ENCODE measurements around the gene TTC8. TPM values are rescaled to one million over a fixed set of nuclear protein-coding genes. Genes with fewer than 3 reads are reported as not detected.
A peak's percentile ranks its signal among the peaks of the same experiment; 100 is the strongest.
"Not testable (repeated sequence)": the region's sequence is repeated elsewhere in the genome, so short reads cannot be mapped to it uniquely, and the experiment has no call there.

The TTC8 gene
- total RNA-seq, result 10 to 100 TPM; 10.5 to 18.2 (median 12.1) TPM

DNA sequence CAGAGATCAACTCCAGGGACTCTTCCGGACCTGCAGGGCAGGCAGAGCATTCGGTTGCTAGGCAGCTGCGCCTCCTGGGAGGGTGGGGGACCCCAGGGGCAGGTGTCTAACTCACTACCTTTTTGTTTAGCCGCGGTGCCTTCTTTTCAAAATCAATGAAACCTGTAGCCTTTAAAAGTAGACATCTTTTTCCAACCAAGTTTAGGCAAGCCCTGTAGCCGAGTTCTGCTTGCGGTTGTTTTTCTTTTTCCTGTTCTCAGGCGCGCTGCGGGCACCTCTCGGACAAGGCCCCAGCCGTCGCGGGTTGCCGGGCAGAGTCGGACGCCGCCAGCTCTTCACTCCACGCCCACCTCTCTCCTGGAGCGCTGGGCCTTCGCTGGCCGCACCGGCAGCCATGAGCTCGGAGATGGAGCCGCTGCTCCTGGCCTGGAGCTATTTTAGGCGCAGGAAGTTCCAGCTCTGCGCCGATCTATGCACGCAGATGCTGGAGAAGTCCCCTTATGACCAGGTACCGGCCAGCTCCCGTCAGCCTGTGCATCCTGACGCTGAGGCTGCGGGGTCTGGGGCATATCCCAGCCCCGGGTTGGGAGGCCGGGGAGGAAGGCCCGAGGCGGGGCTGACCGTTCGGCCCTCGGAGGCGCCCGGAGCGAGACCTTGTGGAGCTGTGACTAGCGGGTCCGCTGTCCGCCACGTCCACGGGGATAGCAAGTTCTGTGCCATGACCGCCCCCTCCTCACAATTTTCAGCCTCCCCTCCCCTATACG, at the start of gene TTC8:
Gene TTC8 (plus strand): TSS at position 338 of the 764 bp plus-strand sequence. CDS start 57 bp downstream, at position 395.
- 2% methylated on average over 33 of the region's 50 CpGs for WGBS
- peaks cover 15% of the 10 kb centered on the region for H3K4me1 ChIP-seq

DNA sequence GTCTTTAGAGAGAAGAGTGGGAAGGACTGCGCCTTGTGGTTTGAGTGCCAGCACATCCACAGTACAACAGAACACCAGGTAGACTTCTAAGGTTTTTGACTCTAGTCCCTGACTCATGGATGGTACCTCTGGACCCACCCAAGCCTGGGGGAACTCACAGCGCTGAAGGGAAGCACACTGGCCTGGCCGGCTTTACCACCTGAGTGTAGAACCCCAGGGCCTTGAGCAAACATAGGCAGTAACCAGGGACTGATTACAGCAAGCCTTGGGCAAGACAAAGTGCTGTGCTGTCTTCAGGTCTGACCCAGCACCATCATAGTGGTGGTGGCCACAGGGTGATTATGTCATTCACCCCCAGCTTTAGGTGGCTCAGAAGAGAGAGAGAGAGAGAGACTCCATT, 48.9 kb upstream of the TTC8 start:
- no peak overlapping the region for H3K27ac ChIP-seq
- no peak for TF ChIP-seq EP300 (IDR thresholded peaks at IDR 0.05)
- TF ChIP-seq POLR2AphosphoS5 (IDR thresholded peaks at IDR 0.05), result no peak
- WGBS, result 50% methylated on average over 2 of the region's 3 CpGs

More for the DNA sequence above, at the start of gene TTC8:
- DNase-seq (ENCODE audit: low spot score in 2 of 2), result peak; percentile 88 to 89
- Histone ChIP-seq H3K36me3 (no peaks in the 10 kb centered on the region), H3K27me3 (no peaks in the 10 kb centered on the region), H3K9me3 (no peaks in the 10 kb centered on the region), H3K27ac (peak within 1 kb of the TSS; percentile 88), H3K4me3 (peak within 1 kb of the TSS; percentile 65)
- TF ChIP-seq POLR2AphosphoS5 (IDR thresholded peaks at IDR 0.05) (peak in 1 of 3 donors; percentile 29), CTCF (IDR thresholded peaks at IDR 0.05) (no peak), EP300 (IDR thresholded peaks at IDR 0.05) (no peak)

DNA sequence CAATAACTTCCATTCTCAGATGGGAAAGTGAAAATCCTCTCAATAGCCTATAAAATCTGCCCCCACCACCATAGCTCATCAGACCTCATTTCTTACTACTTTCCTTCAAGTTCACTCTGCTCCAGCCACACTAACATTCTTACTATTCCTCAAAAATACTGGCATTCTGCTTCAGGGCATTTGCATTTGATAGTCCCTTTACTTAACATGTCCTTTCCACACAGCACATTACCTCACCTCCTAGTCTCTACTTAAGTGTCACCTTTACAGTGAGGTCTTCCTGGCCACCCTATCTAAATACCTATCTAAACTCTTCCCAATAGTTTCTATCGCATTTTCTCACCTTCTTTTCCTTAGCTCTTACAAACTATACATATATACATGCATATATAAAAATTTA, 38.5 kb upstream of the TTC8 start:
- Histone ChIP-seq H3K27ac (no peak overlapping the region), H3K4me3 (no peak overlapping the region), H3K4me1 (no peaks in the 10 kb centered on the region), H3K9me3 (no peaks in the 10 kb centered on the region), H3K27me3 (no peaks in the 10 kb centered on the region), H3K36me3 (no peaks in the 10 kb centered on the region)
- TF ChIP-seq CTCF (IDR thresholded peaks at IDR 0.05), result no peak
- DNase-seq (ENCODE audit: low spot score in 2 of 2), result no peak
- WGBS, result 87% methylated on average over 1 of the region's 1 CpG

More for the DNA sequence above, 48.9 kb upstream of the TTC8 start:
- no peak for DNase-seq (ENCODE audit: low spot score in 2 of 2)
- no peaks in the 10 kb centered on the region for H3K36me3 ChIP-seq
- no peaks in the 10 kb centered on the region for H3K27me3 ChIP-seq
- H3K9me3 ChIP-seq, result no peaks in the 10 kb centered on the region
- no peaks in the 10 kb centered on the region for H3K4me1 ChIP-seq
- no peak overlapping the region for H3K4me3 ChIP-seq

DNA sequence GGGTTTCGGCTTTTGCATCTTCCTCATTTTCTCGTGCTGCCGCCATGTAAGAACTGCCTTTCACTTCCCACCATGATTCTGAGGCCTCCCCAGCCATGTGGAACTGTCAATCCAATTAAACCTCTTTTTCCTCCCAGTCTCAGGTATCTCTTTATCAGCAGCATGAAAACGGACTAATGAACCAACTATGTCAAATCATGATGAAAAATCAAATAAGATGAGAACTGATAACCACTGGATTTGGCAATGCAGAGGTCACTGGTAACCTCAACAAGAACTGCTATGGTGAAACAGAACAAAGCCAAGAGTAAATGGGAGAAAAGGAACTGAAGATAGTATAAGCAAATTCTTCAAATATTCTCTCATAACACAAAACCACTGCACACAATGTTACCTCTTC, 37.7 kb upstream of the TTC8 start:
- no peaks in the 10 kb centered on the region for H3K9me3 ChIP-seq
- peaks cover 2% of the 10 kb centered on the region for H3K4me1 ChIP-seq
- WGBS, result 90% methylated on average over 4 of the region's 4 CpGs
- H3K27ac ChIP-seq, result no peak overlapping the region
- H3K36me3 ChIP-seq, result no peaks in the 10 kb centered on the region
- TF ChIP-seq EP300 (IDR thresholded peaks at IDR 0.05) (no peak), POLR2AphosphoS5 (IDR thresholded peaks at IDR 0.05) (no peak), CTCF (IDR thresholded peaks at IDR 0.05) (no peak), POLR2A (IDR thresholded peaks at IDR 0.05) (no peak)
- no peaks in the 10 kb centered on the region for H3K27me3 ChIP-seq
- no peak for DNase-seq (ENCODE audit: low spot score in 2 of 2)
- no peak overlapping the region for H3K4me3 ChIP-seq

- H3K36me3 ChIP-seq; DNase-seq (ENCODE audit: low spot score in 2 of 2); H3K9me3 ChIP-seq; H3K27ac ChIP-seq; H3K4me3 ChIP-seq; H3K27me3 ChIP-seq: not testable (repeated sequence)
- peaks cover 15% of the 10 kb centered on the region for H3K4me1 ChIP-seq
Measured at GRCh38 chr14:88789573-88789972, 34.9 kb upstream of the TTC8 start.

GRCh38 chr14:88790501-88791251, 33.8 kb upstream of the TTC8 start:
- TF ChIP-seq EP300 (IDR thresholded peaks at IDR 0.05), result no peak
- TF ChIP-seq CTCF (IDR thresholded peaks at IDR 0.05), result no peak
- no peak for TF ChIP-seq POLR2A (IDR thresholded peaks at IDR 0.05)
- Histone ChIP-seq H3K9me3 (no peaks in the 10 kb centered on the region), H3K36me3 (no peaks in the 10 kb centered on the region), H3K27ac (no peak overlapping the region), H3K27me3 (peaks cover 7% of the 10 kb centered on the region), H3K4me1 (peaks cover 15% of the 10 kb centered on the region), H3K4me3 (no peak overlapping the region)
- no peak for DNase-seq (ENCODE audit: low spot score in 2 of 2)
- 70% methylated on average over 5 of the region's 5 CpGs for WGBS
